GM19463 (cell line): ENCODE data around the gene TRA2A.

ENCODE experiments used
- ATAC-seq: cut with Tn5 transposase; IDR thresholded peaks from one replicate; pipeline ENCODE4 v1.9.1; 2021; ENCODE audit warnings: mild to moderate bottlenecking, moderate library complexity; ENCODE audit not compliant: unreplicated experiment

TRA2A gene

GRCh38 chr7:23471106-23471859, 60.5 kb downstream of the TRA2A start:
- peak; percentile 37 for ATAC-seq

- ATAC-seq: peak; percentile 13
Measured at GRCh38 chr7:23470330-23471105, 61.3 kb downstream of the TRA2A start, which contains the start of gene IGF2BP3. IGF2BP3 (minus strand) TSS chr7:23470491; CDS start chr7:23470110, 381 bp downstream.

- ATAC-seq: no peak
Measured at GRCh38 chr7:23469961-23470250, 61.9 kb downstream of the TRA2A start.

- peak; percentile 16 for ATAC-seq
Measured at GRCh38 chr7:23469150-23469960, 62.4 kb downstream of the TRA2A start.

GRCh38 chr7:23468526-23469149, 63.1 kb downstream of the TRA2A start:
- no peak for ATAC-seq

GRCh38 chr7:23467806-23468525, 63.8 kb downstream of the TRA2A start:
- no peak for ATAC-seq

GRCh38 chr7:23467291-23467805, 64.4 kb downstream of the TRA2A start:
- ATAC-seq: no peak

GRCh38 chr7:23462846-23463245, 68.9 kb downstream of the TRA2A start:
- ATAC-seq: peak; percentile 39

GRCh38 chr7:23458044-23458443, 73.7 kb downstream of the TRA2A start:
- ATAC-seq: no peak

GRCh38 chr7:23456093-23456492, 75.7 kb downstream of the TRA2A start:
- no peak for ATAC-seq

GRCh38 chr7:23454881-23455526, 76.8 kb downstream of the TRA2A start:
- no peak for ATAC-seq
